Immature natural killer cell (primary cell): ENCODE results near the gene KIF26B. TPM values are rescaled to one million over a fixed set of nuclear protein-coding genes. Genes with fewer than 3 reads are reported as not detected.

ENCODE experiments used
- DNase-seq, 3 donors: peaks; one replicate each; pipeline ENCODE4 v3.0.0; 2022; ENCODE audit warnings: mixed read lengths in 1 of 3
- H3K27ac Mint-ChIP-seq, 6 donors: one replicate each; pipeline ENCODE4 v1.8.0; 2020; ENCODE audit warnings: mixed read lengths in 6 of 6, mild to moderate bottlenecking in 5 of 6, inconsistent platforms in 4 of 6, moderate library complexity in 3 of 6
- H3K27me3 Mint-ChIP-seq, 3 donors: one replicate each; pipeline ENCODE4 v1.8.0; 2020 to 2021; ENCODE audit warnings: low read depth in 3 of 3, mild to moderate bottlenecking in 3 of 3, mixed read lengths in 3 of 3, moderate library complexity in 3 of 3, inconsistent platforms in 1 of 3
- H3K36me3 Mint-ChIP-seq, 3 donors: one replicate each; pipeline ENCODE4 v1.8.0; 2020; ENCODE audit warnings: mixed read lengths in 3 of 3, inconsistent platforms in 2 of 3, mild to moderate bottlenecking in 2 of 3
- H3K4me1 Mint-ChIP-seq, 2 donors: one replicate each; pipeline ENCODE4 v1.8.0; 2020; ENCODE audit warnings: inconsistent platforms in 2 of 2, mild to moderate bottlenecking in 2 of 2, mixed read lengths in 2 of 2, moderate library complexity in 1 of 2
- H3K4me3 Mint-ChIP-seq, 5 donors: one replicate each; pipeline ENCODE4 v1.8.0; 2020; ENCODE audit warnings: mild to moderate bottlenecking in 5 of 5, mixed read lengths in 5 of 5, inconsistent platforms in 3 of 5, moderate library complexity in 3 of 5
- H3K9me3 Mint-ChIP-seq, 6 donors: one replicate each; pipeline ENCODE4 v1.8.0; 2020; ENCODE audit warnings: mild to moderate bottlenecking in 6 of 6, mixed read lengths in 6 of 6, inconsistent platforms in 4 of 6, moderate library complexity in 3 of 6
- polyA plus RNA-seq, 3 donors: library from polyadenylated mRNA; unstranded; fragments of 300-500 nt; fragmentation: Illumina TruSeq; gene quantifications; one replicate each; pipeline ENCODE4 v1.2.3, GENCODE V29; 2021

The KIF26B gene
- polyA plus RNA-seq, 3 donors from 2014 or later = 0.07 to 0.39 TPM; not detected in 1

DNA sequence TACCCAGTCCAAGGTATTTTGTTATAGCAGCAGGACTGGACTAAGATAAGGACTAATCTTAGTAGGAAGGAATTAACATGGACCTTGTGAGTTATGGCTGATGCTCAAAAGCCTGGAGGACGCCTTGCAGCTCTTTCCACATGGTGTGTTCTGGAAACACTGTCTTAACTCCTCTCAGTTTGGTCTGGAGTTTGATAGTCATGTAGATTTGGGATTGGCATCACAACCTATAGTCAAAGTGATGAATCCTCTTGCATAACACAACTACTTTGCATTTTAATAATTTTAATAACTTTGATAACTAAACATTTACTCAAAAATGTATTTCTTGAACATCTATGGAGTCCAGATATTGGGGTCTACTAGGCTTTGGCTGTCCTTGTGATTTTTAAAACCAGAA is 293.7 kb downstream of the KIF26B start:
- Mint-ChIP-seq H3K36me3 (no peaks in the 10 kb centered on the region), H3K27me3 (peaks cover 0 to 5% (median 2%) of the 10 kb centered on the region in 3 donors), H3K9me3 (no peaks in the 10 kb centered on the region), H3K4me1 (no peaks in the 10 kb centered on the region), H3K27ac (no peak overlapping the region), H3K4me3 (no peak overlapping the region)
- DNase-seq = no peak

DNA sequence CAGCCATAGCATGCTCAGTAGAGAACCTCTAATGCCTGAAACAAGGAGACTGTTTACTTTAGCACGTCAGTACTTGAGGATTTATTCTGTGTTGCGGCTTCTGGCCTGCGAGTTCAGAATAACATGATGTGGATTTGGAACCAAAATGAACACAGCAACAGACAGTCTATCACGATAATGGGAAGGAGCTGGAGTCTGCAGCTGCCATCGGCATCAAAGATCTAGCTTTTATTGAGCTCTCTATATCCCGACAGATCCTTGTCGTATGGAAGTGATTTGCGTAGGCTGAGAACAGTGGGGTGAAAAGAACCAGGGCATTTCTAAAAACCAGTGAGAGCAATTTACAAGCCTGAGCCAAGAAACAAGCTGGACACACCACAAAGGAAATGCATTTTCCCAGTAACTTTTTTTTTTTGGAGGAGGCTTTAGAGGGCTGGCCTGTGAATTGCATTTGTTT is 294.2 kb downstream of the KIF26B start:
- H3K36me3 Mint-ChIP-seq = no peaks in the 10 kb centered on the region

DNA sequence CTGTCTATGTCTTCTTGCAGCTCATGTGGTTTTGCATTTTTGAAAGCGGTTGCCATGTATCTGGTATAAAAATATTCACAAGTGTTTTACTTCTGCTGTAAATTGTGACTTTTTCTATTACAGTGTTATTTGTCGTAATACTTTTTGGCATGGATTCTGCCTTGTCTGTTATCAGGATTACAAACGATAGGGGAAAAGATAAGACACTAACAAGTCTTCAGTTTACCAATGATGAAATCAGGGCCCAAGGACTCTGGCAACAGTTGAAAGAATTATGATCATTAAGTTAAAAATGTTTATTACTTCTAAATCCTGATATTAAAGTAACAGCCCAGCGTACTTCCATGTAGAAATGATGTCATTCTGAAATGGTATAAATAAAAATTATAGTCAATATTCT is 298.8 kb downstream of the KIF26B start:
- Mint-ChIP-seq H3K4me3 (no peak overlapping the region), H3K4me1 (no peaks in the 10 kb centered on the region), H3K27me3 (no peaks in the 10 kb centered on the region), H3K9me3 (no peaks in the 10 kb centered on the region), H3K27ac (no peak overlapping the region), H3K36me3 (no peaks in the 10 kb centered on the region)
- DNase-seq = no peak

More for the DNA sequence above, 294.2 kb downstream of the KIF26B start:
- no peak for DNase-seq
- Mint-ChIP-seq H3K4me1 (no peaks in the 10 kb centered on the region), H3K4me3 (no peak overlapping the region), H3K27me3 (peaks cover 0 to 4% (median 2%) of the 10 kb centered on the region in 3 donors), H3K27ac (no peak overlapping the region), H3K9me3 (no peaks in the 10 kb centered on the region)

DNA sequence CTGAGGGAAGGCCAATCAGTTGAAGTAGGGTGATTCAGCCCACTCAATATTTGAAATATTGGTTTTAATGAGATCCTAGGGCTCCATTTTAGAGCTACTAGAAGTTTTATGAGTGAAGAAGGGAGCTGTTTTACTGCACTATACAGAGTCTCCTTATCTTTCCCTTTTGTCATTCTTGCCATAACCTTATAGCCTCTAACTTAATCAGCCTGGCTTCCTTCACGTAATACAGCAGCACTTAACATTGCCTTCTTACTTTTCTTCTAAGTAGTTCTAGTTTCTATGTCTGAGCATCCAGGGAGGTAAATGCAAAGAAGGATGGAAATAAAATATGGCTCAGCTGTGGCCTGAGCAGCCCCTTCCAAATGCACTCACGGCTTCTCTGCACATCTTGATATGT is 299.3 kb downstream of the KIF26B start:
- no peaks in the 10 kb centered on the region for H3K9me3 Mint-ChIP-seq
- DNase-seq = no peak
- H3K4me1 Mint-ChIP-seq = no peaks in the 10 kb centered on the region
- H3K36me3 Mint-ChIP-seq = no peaks in the 10 kb centered on the region
- no peak overlapping the region for H3K27ac Mint-ChIP-seq
- H3K27me3 Mint-ChIP-seq = no peaks in the 10 kb centered on the region
- no peak overlapping the region for H3K4me3 Mint-ChIP-seq

DNA sequence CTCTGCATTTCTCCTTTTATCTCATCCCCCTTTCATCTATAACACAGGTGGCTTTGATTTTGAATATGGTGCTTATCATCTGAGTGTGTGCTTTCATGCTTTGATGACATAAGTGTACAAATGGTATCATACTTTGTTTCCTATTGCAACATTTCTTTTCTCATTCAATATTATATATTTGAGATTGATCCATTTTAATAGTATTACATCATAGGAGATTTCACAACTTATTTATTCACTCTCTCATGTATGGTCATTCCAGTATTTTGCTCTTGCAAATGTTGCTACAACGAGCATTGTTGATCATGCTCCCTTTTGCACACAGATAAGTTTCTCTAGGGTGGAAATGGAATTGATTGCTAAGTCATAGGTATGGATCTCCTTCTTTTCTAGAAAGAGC is 302.8 kb downstream of the KIF26B start:
- Mint-ChIP-seq H3K4me3 (no peak overlapping the region), H3K27me3 (peaks cover under 1 to 5% (median 2%) of the 10 kb centered on the region in 3 donors), H3K9me3 (no peaks in the 10 kb centered on the region), H3K36me3 (no peaks in the 10 kb centered on the region), H3K4me1 (no peaks in the 10 kb centered on the region), H3K27ac (no peak overlapping the region)
- no peak for DNase-seq

DNA sequence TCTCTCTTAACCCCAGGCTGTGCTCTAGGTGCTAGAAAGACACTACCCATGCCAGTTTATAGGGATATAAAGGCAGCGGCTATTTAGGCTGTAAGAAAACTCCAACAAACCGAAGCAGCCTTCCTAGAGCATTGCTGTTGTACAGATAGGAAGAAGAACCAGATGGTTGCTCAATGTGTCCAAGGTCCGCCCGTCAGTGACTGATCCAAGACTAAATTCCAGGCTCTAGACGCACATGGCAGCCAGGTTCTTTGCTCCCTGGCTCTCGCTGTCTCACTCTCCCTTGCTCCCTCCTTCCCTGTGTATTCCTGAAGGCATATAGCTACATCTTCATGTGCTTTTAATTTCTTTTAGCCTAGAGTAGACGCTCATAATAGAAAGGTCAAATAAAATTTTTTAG is 303.4 kb downstream of the KIF26B start:
- Mint-ChIP-seq H3K27me3 (peaks cover 2 to 5% (median 4%) of the 10 kb centered on the region in 3 donors), H3K36me3 (no peaks in the 10 kb centered on the region), H3K4me3 (no peak overlapping the region), H3K27ac (no peak overlapping the region), H3K4me1 (no peaks in the 10 kb centered on the region), H3K9me3 (no peaks in the 10 kb centered on the region)
- DNase-seq = no peak

DNA sequence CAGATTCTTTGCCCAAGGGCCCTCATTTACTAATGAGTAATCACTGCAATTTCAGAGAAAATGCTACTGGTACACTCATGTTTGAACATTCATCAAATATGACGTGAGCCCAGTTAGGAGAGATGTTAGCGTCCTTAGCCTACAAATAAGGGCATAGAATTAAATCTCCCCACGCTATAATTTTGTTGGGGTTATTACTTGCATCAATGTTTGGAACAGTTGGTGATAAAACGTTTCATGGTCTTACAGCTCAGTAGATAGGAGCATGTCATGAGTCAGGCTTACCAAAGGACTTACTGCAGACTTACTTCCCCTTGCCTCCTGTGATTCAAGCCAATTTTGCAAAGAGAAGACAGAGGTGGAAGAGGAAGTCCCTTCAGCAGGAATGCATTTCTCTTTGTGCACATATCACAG is 304.0 kb downstream of the KIF26B start:
- no peak for DNase-seq
- H3K27me3 Mint-ChIP-seq = peaks cover 2 to 5% (median 4%) of the 10 kb centered on the region in 3 donors
- H3K4me3 Mint-ChIP-seq = no peak overlapping the region
- H3K36me3 Mint-ChIP-seq = no peaks in the 10 kb centered on the region
- no peaks in the 10 kb centered on the region for H3K4me1 Mint-ChIP-seq
- H3K27ac Mint-ChIP-seq = no peak overlapping the region
- no peaks in the 10 kb centered on the region for H3K9me3 Mint-ChIP-seq

DNA sequence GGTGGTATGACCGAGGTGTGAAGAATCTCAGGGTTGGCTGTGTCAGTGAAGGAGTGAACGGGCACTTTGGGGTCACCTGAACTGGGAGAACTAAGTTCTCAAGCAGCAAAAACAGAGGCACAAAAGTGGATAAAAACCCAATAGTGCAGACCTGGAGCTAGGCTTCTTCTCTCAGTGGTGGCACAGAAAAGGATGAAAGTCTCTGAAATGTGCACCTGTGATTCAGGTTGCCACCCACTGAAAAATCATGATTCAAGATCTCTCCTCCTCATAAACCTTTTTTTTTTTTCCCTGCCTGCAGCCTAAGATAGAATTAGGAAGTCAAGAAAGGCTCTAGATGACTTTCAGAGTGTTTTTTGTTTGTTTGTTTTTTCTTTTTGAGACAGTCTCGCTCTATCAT is 304.8 kb downstream of the KIF26B start:
- no peak overlapping the region for H3K27ac Mint-ChIP-seq

DNA sequence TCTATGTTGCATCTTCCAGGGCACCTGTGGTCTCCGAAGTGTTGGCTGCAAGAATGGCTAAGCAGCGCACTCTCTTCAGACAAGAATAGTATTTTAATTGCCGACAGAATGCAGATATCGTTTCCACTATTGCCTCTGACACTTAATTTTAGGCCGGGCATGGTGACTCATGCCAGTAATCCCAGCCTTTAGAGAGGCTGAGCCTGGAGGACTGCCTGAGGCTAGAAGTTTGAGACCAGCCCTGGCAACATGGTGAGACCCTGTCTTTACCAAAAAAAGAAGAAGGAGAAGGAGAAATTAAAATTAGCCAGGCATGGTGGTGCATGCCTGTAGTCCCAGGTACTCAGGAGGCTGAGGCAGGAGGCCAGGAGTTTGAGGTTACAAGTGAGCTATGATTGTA is 306.9 kb downstream of the KIF26B start:
- no peaks in the 10 kb centered on the region for H3K36me3 Mint-ChIP-seq
- no peak for DNase-seq
- peaks cover 2 to 5% (median 4%) of the 10 kb centered on the region in 3 donors for H3K27me3 Mint-ChIP-seq
- no peaks in the 10 kb centered on the region for H3K9me3 Mint-ChIP-seq
- H3K4me3 Mint-ChIP-seq = no peak overlapping the region
- no peaks in the 10 kb centered on the region for H3K4me1 Mint-ChIP-seq
- no peak overlapping the region for H3K27ac Mint-ChIP-seq

More for the DNA sequence above, 304.8 kb downstream of the KIF26B start:
- DNase-seq = no peak
- no peak overlapping the region for H3K4me3 Mint-ChIP-seq
- peaks cover 2 to 5% (median 4%) of the 10 kb centered on the region in 3 donors for H3K27me3 Mint-ChIP-seq
- no peaks in the 10 kb centered on the region for H3K9me3 Mint-ChIP-seq
- H3K36me3 Mint-ChIP-seq = no peaks in the 10 kb centered on the region
- H3K4me1 Mint-ChIP-seq = no peaks in the 10 kb centered on the region

DNA sequence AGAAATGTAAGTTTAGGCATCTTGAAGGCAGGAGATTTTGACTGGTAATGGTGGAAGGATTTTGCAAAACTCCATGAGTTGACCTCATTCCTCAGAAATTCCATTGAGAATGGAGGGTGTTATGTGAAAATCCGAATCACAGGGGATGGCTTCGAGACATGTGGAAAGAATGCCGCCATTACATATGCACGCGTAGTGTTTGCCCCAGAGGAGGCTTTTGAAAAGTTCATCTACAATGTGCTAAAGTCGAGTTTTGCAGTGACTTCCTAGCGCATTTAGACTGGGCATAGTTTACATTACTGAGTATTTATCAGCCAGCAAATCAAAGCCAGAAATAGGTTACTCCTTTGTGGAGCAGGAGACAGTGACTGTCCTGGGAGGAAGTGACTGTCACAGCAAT is 307.4 kb downstream of the KIF26B start:
- H3K36me3 Mint-ChIP-seq = no peaks in the 10 kb centered on the region
- no peak overlapping the region for H3K27ac Mint-ChIP-seq
- peaks cover 2 to 5% (median 4%) of the 10 kb centered on the region in 3 donors for H3K27me3 Mint-ChIP-seq
- H3K4me3 Mint-ChIP-seq = no peak overlapping the region
- no peaks in the 10 kb centered on the region for H3K4me1 Mint-ChIP-seq
- H3K9me3 Mint-ChIP-seq = no peaks in the 10 kb centered on the region
- DNase-seq = no peak

DNA sequence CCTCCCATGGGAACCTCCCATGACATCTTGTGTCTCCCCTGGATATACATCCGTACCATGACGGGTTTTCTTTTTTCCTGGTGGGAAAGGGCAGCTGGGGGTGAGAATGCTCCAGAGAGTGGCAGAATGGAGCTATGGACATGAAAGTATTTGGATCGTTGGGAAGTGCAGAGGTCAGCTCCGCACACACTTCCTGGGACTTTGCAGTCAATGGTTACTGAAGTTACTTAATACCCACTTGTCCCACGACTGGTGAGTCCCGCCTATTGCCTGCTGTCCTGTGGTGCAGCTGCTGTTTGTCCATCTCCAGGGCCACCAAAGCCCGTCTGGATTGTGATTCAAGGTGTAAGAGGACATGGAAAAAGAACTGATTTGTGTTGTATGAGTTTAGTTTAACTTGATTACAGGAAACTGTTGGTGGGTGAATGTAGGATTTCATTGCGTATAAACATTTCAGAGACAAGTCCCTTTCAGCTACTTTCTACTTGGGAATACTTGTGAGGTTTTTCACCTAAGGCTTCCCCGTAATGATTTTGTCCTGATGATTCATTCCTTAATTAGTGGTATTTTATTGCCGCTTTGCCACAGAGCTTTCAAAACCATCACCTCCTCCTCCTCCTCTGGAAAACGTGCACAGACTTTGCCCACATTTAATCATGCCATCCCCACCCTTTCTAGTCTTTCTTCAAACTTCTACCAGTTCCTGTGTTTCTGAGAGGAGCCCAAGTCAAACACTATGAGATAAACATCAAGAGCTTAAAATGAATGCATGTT is 308.8 kb downstream of the KIF26B start:
- DNase-seq = no peak
- H3K27ac Mint-ChIP-seq = no peak overlapping the region
- no peaks in the 10 kb centered on the region for H3K36me3 Mint-ChIP-seq
- peaks cover 2 to 5% (median 4%) of the 10 kb centered on the region in 3 donors for H3K27me3 Mint-ChIP-seq
- no peaks in the 10 kb centered on the region for H3K9me3 Mint-ChIP-seq
- H3K4me3 Mint-ChIP-seq = no peak overlapping the region
- H3K4me1 Mint-ChIP-seq = no peaks in the 10 kb centered on the region

DNA sequence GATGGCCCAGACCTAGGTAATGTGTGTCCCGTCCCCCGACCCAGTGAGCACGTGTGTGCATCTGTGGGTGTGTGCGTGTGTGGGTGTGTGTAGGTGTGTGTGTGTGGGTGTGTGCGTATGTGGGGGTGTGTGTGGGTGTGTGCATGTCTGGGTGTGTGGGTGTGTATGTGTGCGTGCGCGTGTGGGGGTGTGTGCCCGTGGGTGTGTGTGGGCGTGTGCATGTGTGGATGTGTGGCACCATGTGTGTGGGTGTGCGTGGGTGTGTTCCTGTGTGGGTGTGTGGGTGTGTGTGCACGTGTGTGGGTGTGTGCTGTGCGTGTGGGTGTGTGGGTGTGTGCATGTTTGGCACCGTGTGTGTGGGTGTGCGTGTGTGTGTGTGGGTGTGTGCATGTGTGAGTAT is 309.5 kb downstream of the KIF26B start:
- Mint-ChIP-seq H3K9me3 (no peaks in the 10 kb centered on the region), H3K36me3 (no peaks in the 10 kb centered on the region), H3K27me3 (peaks cover 2 to 4% (median 4%) of the 10 kb centered on the region in 3 donors), H3K4me3 (no peak overlapping the region), H3K4me1 (no peaks in the 10 kb centered on the region), H3K27ac (no peak overlapping the region)
- no peak for DNase-seq

DNA sequence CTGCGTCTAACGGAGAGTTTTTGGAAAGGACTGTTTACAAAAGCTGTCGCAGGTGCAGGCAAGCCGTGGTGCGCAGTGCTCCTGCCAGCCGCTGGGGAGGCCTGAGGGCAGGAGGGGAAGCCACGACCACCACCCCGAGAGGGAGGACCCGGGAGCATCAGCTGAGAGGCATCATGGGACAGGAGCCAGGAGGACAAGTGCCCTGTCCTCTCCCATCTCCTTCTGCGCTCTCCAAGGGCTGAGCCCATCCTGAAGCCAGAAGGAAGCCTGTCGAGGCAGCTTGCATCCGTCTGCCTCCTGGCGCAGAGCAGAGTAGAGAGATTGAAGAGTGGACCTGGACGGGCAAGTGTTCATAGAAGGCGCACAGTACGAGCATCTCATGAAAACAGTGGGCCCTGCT is 310.9 kb downstream of the KIF26B start:
- Mint-ChIP-seq H3K27me3 (peaks cover under 1 to 4% (median 4%) of the 10 kb centered on the region in 3 donors), H3K36me3 (no peaks in the 10 kb centered on the region), H3K4me3 (no peak overlapping the region), H3K9me3 (no peaks in the 10 kb centered on the region), H3K27ac (no peak overlapping the region), H3K4me1 (no peaks in the 10 kb centered on the region)
- no peak for DNase-seq

DNA sequence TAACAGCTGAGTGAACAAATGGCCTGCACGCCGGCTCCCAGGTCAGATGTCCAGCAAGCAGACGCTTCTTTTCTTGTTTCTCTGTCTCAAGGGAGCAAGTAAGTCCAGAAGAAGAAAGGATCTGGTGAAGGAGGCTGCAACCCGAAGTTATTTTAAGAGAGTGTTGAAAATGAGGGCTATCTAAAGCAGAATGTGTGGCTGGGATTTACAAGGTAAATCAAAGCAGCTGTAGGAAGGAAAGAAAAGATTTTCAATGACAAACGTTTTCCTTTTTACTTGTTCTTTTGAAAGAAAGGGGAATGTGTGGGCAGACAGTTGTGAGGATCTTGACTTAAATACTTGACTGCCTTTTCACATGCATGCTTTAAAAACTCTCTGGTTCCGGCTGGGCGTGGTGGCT is 311.5 kb downstream of the KIF26B start:
- Mint-ChIP-seq H3K27ac (no peak overlapping the region), H3K4me1 (no peaks in the 10 kb centered on the region), H3K27me3 (peaks cover 0 to 4% (median 4%) of the 10 kb centered on the region in 3 donors), H3K36me3 (no peaks in the 10 kb centered on the region), H3K4me3 (no peak overlapping the region), H3K9me3 (no peaks in the 10 kb centered on the region)
- no peak for DNase-seq

DNA sequence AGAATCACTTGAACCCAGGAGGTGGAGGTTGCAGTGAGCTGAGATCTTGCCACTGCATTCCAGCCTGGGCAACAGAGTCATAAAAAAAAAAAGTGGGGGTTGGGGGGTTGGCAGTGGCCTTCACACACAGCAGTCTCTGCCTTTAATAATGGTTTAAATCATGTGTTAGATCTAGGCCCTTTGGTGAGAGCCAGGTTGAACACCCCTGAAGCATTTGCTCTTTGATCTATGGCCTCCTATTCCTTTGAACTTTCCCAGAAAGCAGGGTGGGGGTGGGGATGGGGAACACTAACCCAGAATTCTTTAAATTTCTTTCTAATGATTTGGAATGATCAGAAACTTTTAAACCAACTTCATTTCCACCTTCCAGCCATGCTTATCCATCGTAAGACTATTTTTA is 313.0 kb downstream of the KIF26B start:
- Mint-ChIP-seq H3K9me3 (no peaks in the 10 kb centered on the region), H3K36me3 (no peaks in the 10 kb centered on the region), H3K4me1 (no peaks in the 10 kb centered on the region), H3K27ac (no peak overlapping the region), H3K4me3 (no peak overlapping the region), H3K27me3 (peaks cover 0 to 2% (median 1%) of the 10 kb centered on the region in 3 donors)
- no peak for DNase-seq
